Activated CD8-positive, alpha-beta memory T cell treated with anti-CD3 and anti-CD28 coated beads for 1 hour (primary cell): ENCODE measurements around the gene NEUROG3.

Source experiments
- DNase-seq, 2 donors: peaks; one replicate each; pipeline ENCODE4 v3.0.0-alpha.2; 2020; ENCODE audit warnings: low read depth in 1 of 2; ENCODE audit errors: extremely low read depth in 1 of 2

The NEUROG3 gene

GRCh38 chr10:69573056-69573806, at the start of gene NEUROG3:
TSS of gene NEUROG3 (minus strand) at chr10:69573422. CDS start at chr10:69573043, 379 bp downstream.
- DNase-seq: no peak

GRCh38 chr10:69620625-69621024, 47.4 kb upstream of the NEUROG3 start:
- no peak for DNase-seq

GRCh38 chr10:69619626-69620025, 46.4 kb upstream of the NEUROG3 start:
- DNase-seq: no peak

GRCh38 chr10:69618746-69619145, 45.5 kb upstream of the NEUROG3 start:
- DNase-seq: no peak

- DNase-seq: no peak
Measured at GRCh38 chr10:69616358-69616757, 43.1 kb upstream of the NEUROG3 start.

- no peak for DNase-seq
Measured at GRCh38 chr10:69614130-69614529, 40.9 kb upstream of the NEUROG3 start.

- no peak for DNase-seq
Measured at GRCh38 chr10:69612760-69613159, 39.5 kb upstream of the NEUROG3 start.

- no peak for DNase-seq
Measured at GRCh38 chr10:69609077-69609476, 35.9 kb upstream of the NEUROG3 start.

- no peak for DNase-seq
Measured at GRCh38 chr10:69600761-69601330, 27.6 kb upstream of the NEUROG3 start.

GRCh38 chr10:69588358-69588757, 15.1 kb upstream of the NEUROG3 start:
- no peak for DNase-seq

- no peak for DNase-seq
Measured at GRCh38 chr10:69584624-69585023, 11.4 kb upstream of the NEUROG3 start.

- DNase-seq: no peak
Measured at GRCh38 chr10:69583106-69583505, 9.9 kb upstream of the NEUROG3 start.

- DNase-seq: no peak
Measured at GRCh38 chr10:69580435-69580834, 7.2 kb upstream of the NEUROG3 start.

GRCh38 chr10:69579464-69580060, 6.3 kb upstream of the NEUROG3 start:
- no peak for DNase-seq

- DNase-seq: no peak
Measured at GRCh38 chr10:69578508-69578991, 5.3 kb upstream of the NEUROG3 start.

GRCh38 chr10:69577268-69578232, 4.3 kb upstream of the NEUROG3 start:
- DNase-seq: no peak

GRCh38 chr10:69576334-69577011, 3.3 kb upstream of the NEUROG3 start:
- no peak for DNase-seq

GRCh38 chr10:69575164-69575722, 2.0 kb upstream of the NEUROG3 start:
- no peak for DNase-seq

GRCh38 chr10:69574571-69574978, 1.4 kb upstream of the NEUROG3 start:
- no peak for DNase-seq
